NCI-H2171 treated with DMSO at 0.1 percent for 48 hours (cell line): ENCODE data around the gene OR11L1.

Experiments used
- DNase-seq: peaks from one replicate; lab custom pipeline; 2025; lab: John Stamatoyannopoulos, UW

Gene OR11L1, protein sequence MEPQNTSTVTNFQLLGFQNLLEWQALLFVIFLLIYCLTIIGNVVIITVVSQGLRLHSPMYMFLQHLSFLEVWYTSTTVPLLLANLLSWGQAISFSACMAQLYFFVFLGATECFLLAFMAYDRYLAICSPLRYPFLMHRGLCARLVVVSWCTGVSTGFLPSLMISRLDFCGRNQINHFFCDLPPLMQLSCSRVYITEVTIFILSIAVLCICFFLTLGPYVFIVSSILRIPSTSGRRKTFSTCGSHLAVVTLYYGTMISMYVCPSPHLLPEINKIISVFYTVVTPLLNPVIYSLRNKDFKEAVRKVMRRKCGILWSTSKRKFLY

DNA sequence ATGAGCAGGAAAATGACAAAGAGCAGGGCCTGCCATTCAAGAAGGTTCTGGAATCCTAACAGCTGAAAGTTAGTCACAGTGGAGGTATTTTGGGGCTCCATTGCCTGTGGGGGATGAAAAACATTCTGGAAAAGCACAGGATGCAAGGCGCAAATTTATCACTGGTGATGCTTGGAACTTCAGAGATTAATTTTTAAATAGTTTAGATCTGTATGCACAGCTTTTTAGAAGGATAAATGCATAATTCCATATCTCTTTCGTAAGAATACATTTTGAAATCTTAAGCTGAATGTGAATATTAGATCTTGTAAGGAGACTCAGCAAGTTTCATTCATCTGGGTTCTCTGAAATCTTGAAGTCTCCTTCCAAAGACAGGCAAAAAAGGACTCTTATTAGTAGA, at the start of gene OR11L1:
Gene OR11L1, minus strand, starts transcription at position 101 of the 400 bp plus-strand sequence. Its CDS starts 0 bp downstream, at position 101.
- no peak for DNase-seq

- no peak for DNase-seq
Observed at GRCh38 chr1:247884797-247885413, 43.2 kb upstream of the OR11L1 start.

DNA sequence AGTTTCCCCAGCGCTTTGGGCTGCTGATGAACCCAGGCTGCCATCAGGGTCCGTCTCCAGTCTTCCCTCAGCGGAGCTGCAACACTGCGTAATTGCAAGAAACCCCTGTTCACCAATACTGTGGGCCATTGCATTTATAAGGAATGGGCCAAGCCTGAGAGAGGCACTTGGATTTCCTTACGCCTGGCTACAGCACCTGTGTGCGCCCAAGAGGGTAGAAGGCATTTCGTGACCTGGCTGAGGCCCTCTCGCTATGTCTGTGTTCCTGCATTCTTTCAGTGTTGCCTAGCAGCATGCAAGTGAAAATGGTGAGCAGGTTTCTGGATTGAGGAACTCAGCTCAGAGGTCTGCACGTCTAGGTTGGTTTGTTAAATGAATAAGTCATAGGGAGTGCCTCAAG, 41.6 kb upstream of the OR11L1 start:
- DNase-seq = no peak

GRCh38 chr1:247865416-247865815, 23.7 kb upstream of the OR11L1 start:
- no peak for DNase-seq

DNA sequence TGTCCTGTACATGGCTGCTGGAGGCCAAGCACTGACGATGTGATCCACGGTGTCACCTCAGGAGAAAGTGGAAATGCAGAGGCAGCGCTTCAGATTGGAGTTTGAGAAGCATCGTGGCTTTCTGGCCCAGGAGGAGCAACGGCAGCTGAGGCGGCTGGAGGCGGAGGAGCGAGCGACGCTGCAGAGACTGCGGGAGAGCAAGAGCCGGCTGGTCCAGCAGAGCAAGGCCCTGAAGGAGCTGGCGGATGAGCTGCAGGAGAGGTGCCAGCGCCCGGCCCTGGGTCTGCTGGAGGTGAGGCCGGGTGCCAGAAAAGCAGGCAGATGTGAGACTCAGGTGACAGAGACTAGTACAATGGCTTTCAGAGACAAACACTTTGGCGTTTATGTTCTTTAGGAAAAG, 22.9 kb upstream of the OR11L1 start:
- DNase-seq = no peak

DNA sequence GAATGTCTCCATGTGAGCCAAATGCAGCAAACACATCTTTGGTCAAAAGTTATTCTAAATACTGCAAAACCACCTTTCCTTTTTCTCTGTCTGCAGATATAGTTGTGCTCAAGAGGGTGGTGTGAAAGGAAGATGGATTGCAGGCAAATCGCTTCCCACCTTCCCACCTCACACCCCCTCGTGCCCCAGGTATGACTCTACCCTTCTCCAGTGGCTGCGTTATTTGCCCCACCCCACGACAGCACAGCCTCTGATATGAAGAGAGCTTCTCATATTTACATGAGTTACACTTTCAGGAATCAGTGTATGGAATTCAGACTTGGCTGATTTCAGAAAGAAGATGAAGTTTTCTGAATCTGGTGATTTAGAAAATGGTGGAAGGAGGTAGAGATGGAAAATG, 21.1 kb upstream of the OR11L1 start:
- no peak for DNase-seq

DNA sequence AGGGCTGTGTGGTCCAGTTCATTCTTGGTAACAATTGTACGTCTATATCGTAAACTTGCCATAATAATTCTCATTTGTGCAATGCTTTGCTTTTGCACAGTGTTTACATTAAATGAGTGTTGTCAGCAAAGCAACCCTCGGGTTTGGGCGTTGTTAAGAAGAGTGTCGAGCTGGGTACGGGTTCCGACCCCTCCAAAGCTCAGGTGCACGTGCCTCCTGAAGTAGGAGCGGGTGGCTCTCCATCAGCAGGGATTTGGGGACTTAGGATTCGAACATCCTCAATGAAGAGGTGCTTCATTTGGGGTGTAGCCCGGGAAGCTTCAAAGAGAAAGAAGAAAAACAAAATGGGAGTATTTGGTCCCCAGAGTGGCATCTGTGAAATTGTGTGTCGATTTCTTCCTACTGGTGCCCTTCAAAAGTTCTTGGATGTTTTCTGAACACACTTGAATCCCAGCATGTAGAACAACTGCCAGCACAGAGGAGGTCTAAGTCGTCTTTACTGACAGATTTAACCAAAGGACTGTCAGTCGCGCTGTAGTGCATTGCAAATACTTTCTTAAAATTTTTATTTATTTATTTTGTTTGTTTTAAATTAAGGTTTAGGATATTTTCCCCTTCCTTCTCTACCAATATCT, 16.4 kb upstream of the OR11L1 start:
- no peak for DNase-seq

DNA sequence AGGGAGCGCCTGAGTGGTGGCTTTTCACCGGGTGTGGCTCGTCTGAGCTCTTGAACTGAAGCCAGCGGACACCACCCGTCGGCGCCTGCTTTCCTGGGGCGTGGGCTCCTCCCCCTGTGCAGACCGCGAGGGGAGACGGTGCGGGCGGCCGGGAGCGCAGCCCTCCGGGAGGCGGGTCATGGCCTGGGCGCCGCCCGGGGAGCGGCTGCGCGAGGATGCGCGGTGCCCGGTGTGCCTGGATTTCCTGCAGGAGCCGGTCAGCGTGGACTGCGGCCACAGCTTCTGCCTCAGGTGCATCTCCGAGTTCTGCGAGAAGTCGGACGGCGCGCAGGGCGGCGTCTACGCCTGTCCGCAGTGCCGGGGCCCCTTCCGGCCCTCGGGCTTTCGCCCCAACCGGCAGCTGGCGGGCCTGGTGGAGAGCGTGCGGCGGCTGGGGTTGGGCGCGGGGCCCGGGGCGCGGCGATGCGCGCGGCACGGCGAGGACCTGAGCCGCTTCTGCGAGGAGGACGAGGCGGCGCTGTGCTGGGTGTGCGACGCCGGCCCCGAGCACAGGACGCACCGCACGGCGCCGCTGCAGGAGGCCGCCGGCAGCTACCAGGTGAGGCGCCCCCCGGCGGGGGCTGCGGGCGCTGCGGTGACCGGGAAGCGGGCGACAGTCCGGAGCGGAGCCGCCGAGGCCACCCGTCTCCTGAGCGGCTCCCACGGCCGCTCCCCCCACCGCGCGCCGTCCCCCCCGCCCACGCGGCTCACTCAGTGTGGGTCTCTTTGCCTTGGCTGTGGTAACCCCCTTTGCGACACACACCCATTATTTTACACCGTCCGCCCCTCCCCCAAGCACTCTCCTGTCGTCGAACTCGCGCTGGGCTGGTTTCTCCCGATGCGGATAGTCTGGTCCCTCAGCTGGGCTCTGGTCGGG, 15.6 kb upstream of the OR11L1 start, which contains the start of gene TRIM58:
Gene TRIM58, plus strand, starts transcription at position 119 of the 916 bp plus-strand sequence. Its CDS starts 60 bp downstream, at position 179.
- DNase-seq = no peak

GRCh38 chr1:247855911-247856310, 14.2 kb upstream of the OR11L1 start:
- no peak for DNase-seq

DNA sequence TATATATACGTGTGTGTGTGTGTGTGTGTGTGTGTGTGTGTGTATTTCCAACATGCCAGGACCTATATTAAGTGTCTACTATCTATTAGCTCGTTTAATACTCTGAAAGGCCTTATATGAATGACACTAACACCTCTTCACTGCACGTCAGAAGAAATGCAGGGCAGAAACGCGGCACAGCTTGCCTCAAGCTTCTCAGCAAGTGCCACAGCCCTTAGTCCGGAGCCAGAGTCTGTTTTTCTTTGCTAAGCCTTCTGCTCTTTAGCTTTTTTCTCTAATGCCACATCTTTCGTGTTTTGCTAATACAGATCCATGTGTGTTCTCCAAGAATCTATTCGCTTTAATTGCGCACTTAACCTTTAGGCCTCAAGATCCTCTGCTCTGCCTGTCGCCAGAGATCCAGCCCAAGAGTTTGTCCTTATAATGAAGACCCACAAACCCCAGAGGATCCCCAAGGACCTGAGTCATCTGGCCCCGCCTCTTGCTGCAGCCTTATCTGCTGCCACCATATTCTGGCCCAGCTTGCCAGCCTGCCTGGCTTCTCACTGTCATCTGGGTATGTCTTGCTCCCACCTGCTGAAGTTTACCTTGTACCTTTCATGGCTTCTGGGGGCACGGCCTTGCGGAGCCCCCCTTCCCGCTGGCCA, 13.3 kb upstream of the OR11L1 start:
- no peak for DNase-seq

GRCh38 chr1:247849616-247850015, 7.9 kb upstream of the OR11L1 start:
- no peak for DNase-seq

- DNase-seq = no peak
Observed at GRCh38 chr1:247848346-247848745, 6.7 kb upstream of the OR11L1 start.

DNA sequence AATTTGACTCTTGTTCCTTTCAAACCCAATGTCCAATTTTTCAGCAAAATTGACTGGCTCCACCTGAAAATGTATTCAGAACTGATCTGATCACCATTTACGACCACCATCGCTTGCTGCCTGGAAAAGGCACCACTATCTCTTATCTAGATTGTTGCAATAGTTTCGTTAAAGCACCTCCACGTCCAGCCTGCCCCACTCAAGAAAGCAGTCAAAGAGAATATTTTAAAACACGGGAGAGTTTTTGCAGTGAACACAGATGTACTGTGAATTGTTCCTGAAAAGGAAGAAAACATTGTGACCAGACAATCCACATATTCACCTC, 4.0 kb upstream of the OR11L1 start:
- DNase-seq = no peak

GRCh38 chr1:247845011-247845692, 3.5 kb upstream of the OR11L1 start:
- no peak for DNase-seq

DNA sequence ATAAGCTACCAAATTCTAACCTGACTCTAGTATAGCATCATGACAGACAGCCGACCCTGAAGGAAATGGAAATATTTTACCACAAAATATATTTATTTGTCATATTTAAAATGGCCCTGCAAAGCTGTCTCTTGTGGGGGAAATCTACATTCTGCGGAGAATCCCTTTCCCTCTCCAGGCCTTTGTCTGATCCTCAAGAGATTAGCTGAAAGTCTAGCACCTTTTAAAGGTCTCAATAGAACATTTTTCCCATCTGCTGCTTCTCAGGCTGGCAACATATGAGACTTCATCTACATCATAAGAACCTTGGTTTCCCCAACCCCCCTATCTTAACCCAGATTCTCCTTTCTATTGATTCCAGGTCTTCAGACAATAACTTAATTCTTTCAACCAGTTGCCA, 1.7 kb upstream of the OR11L1 start:
- no peak for DNase-seq

DNA sequence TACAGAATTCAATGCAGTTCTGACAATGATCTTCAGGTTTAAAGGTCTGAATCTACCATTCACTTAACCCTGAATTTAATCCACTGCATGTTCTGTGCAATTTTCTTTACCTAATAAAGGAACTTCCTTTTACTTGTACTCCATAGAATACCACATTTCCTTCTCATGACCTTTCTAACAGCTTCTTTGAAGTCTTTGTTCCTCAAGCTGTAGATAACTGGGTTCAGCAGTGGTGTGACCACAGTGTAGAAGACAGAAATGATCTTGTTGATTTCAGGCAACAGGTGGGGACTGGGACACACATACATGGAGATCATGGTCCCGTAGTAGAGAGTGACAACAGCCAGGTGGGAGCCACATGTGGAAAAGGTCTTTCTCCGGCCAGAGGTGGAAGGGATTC, 878 bp downstream of the OR11L1 start:
- DNase-seq = no peak

DNA sequence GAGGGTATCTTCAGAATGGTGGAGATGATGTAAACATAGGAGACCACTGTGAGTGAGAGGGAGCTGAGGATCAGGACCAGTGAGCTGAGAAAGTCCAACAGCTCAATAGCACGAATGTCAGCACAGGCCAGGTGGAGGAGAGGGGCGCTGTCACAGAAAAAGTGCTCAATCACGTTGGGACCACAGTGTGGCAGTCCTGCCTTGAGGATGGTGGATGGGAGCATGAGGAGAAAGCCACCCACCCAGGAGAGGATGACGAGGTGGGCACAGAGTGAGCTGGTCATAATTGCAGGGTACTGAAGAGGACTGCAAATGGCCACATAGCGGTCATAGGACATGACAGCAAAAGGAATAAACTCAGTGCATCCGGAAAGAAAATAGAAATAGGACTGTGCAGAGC, 8.1 kb downstream of the OR11L1 start:
- no peak for DNase-seq

- no peak for DNase-seq
Observed at GRCh38 chr1:247829656-247830055, 12.0 kb downstream of the OR11L1 start.

DNA sequence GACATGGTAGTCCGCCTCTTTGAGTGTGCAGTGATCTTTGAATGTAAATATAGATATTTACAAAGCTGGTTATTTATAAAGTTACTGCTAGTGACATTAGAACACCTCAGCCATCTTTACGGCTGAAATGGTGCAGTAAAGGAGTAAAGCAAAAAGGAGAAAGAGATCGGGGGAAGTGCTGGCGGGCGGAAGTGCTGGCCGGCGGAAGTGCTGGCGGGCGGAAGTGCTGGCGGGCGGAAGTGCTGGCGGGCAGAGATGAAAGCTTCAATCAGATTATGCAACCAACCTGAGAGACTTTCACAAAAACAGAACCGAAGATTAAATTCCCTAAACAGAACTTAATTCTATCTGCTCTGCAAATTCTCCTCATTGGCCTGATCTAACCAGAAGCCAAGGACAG, 16.3 kb downstream of the OR11L1 start:
- no peak for DNase-seq

GRCh38 chr1:247824023-247824422, 17.7 kb downstream of the OR11L1 start, which contains the start of gene OR14A16:
Gene OR14A16, minus strand, starts transcription at chr1:247824119. Its CDS starts 8,390 bp downstream, at chr1:247815729.
- DNase-seq = no peak

DNA sequence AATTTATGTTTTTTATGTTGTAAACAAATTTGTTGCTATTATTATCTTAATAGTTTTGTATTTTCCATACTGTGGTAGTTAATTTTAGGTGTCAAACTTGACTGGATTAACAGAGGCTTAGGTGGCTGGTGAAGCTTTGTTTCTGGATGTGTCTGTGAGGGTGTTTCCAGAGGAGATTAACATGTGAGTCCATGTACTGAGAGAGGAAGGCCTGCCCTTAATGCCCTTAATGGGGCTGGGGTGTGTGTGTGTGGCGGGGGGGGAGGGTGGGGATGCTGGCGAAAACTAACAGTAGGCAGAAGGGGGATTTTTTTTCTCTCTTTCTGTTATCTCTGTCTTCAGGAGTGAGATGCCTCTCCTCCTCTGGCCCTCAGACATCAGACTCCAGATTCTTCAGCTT, 19.6 kb downstream of the OR11L1 start:
- DNase-seq = no peak
